ENCODE data around the gene ATF6B.
"Not testable (repeated sequence)": the region's sequence is repeated elsewhere in the genome, so short reads cannot be mapped to it uniquely, and the experiment has no call there.

ATF6B gene

GRCh38 chr6:32079566-32080290 lies 48.3 kb downstream of the ATF6B start:
- DNase-seq = no peak

DNA sequence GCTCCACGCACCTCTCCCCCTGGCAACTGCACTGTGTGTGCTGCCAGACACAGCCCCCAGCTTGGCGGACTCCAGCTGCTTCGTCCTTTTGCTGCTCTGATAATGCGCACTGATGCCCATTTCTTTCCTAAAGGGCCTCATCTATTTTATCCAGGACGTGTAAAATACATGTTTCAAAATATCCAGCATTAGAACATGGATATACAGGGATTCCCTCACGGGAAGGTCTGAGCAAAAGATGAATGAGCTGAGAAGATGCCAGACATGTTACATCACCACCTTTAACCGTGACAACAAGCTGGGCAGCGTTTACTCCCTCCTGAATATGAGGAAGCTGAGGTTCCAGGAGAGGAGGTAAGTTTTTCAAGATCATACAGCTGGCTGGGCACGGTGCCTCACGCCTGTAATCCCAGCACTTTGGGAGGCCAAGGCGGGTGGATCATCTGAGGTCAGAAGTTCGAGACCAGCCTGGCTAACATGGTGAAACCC lies 51.7 kb downstream of the ATF6B start:
- DNase-seq = no peak

DNA sequence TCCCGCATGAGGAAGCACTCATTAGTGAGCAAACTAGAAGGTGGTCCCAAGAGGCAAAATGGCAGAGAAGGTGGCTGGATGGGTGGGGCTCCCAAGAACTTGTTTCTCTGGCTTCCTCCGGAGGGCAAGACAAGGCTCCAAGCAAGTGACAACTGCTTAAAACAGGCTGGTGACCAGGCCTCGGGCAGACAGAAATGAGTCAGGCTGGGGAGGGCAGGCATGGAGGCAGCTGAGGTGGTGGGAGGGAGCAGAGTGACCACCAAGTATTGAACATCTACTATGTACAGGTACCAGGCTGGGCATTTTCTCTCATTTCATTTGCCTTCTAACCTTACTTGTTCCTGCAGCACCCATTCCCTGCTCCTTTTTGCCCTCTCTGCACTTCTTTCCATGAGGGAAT lies 52.3 kb downstream of the ATF6B start:
- no peak for DNase-seq

GRCh38 chr6:32074996-32075532 lies 53.0 kb downstream of the ATF6B start:
- no peak for DNase-seq

DNA sequence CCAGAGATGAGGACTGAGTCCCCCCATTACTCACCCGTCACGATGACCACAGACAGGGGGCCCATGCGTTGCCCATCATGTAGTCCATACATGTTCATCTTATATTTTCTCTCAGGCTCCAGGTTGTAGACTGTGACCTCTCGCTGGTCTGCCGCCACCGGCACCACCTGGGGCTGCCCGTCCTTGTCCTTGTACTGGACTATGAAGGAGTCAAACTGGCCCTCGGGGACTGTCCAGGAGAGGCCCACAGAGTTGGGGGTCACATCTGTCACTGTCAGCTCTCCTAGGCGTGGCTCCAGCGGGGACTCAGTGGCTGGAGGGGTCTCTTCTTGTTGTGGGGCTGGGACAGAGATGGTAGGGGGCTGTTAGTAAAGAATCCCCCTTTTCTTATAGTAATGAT lies 54.4 kb downstream of the ATF6B start:
- DNase-seq = no peak

GRCh38 chr6:32073101-32073500 lies 54.9 kb downstream of the ATF6B start:
- DNase-seq = no peak

GRCh38 chr6:32070814-32071543 lies 57.1 kb downstream of the ATF6B start:
- DNase-seq = no peak

DNA sequence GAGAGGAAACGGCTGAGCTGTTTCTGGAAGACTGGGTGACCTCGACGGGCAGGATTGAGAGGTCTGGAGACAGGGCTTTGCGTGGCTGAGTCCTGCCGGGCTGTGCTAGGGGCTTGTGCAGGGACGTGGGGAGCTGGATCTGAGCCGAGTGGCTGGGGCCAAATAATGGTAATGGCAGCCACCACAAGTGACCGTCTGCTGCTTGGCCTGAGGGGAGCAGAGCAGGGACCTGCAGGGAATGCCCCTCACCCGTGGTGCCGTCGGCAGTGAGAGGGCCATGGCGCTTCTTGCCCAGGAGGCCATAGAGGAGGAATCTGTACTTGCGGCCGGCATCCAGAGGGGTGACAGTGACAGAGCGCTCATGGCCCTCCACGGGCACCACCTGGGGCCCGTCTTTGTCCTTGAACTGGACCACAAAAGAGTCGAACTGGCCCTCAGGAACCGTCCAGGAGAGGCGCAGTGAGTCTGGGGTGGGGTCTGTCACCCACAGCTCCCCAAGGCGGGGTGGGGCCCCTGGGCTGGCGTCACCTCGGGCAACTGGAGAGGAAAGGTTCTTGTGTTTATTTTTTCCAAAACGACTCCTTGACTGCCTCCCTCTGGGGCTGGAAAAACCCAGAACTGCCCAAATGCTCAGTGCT lies 58.0 kb downstream of the ATF6B start:
- no peak for DNase-seq

DNA sequence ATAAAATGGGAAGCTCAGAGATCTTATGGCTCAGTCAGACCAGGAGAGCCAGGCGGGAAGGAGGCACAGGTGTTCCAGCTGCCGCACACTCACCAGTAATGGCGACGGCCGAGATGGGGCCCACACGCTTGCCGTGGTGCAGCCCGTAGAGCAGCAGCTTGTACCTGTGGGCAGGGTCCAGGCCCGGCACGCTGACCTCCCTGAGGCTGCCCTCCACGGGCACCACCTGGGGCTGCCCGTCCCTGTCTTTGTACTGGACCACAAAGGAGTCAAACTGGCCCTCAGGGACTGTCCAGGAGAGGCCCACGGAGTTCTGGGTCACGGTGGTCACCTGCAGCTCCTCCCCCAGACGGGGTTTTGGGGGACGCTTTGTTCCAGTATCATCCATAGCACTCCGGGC lies 58.6 kb downstream of the ATF6B start:
- no peak for DNase-seq

DNA sequence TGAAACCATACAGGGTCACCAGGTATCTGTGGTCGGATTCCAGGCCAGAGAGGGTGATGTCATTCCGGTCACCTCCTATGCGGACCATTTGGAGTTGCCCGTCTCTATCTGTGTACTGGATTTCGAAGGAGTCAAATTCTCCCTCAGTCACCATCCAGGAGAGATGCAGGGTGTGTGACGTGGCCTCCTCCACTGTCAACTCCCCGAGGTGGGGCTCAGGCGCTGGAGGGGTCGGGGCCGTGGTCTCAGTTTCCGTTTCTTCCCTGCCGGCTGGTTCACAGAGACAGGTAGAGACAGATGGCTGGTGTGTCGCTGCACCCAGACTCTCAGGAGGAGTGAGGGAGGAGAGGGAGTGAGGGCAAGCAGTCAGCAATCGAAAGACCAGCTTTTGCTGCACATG lies 59.2 kb downstream of the ATF6B start:
- no peak for DNase-seq

- DNase-seq = not testable (repeated sequence)
These were observed 59.7 kb downstream of the ATF6B start for GRCh38 chr6:32068315-32068714.

DNA sequence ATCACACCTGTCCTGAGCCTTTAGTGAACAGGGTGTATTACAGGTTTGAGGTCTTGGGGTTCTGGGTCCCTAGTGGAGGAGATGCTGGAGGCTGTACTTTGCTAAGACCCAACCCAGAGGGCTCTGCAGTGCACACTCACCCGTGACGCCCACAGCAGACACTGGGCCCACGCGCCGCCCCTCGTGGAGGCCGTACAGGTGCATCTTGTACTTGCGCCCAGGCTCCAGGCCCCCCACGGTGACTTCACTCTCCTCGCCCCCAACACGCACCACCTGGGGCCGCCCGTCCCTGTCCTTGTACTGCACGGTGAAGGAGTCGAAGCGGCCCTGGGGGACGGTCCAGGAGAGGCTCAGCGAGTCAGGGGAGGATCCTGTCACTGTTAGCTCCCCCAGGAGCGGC lies 60.5 kb downstream of the ATF6B start:
- DNase-seq = not testable (repeated sequence)
